Heart left ventricle (tissue), 13 donors: ENCODE results near the gene LSP1.

ENCODE experiments used
- POLR2A ChIP-seq, 2 donors: fragments of 450-650 bp; IDR thresholded peaks; one replicate each; pipeline ENCODE4 v1.6.1; 2017; ENCODE audit warnings: antibody characterized with exemption in 2 of 2, mild to moderate bottlenecking in 2 of 2, moderate library complexity in 2 of 2
- TF ChIP-seq, protein P1 (sequence below), 12 donors: fragments of 200-600 bp; sonication (generic) in 4 of 12; IDR thresholded peaks; one replicate each; pipeline versions ENCODE4 v1.5.0 to v1.8.0; 2018 to 2022; ENCODE audit warnings: antibody characterized with exemption in 12 of 12, mild to moderate bottlenecking in 5 of 12
- donor health status: ischemic (EF 13 %, LVEDD 7.1; RV severe dilation, severe dysfunction).
- donor health status: DM: no; HTN: yes; CAD: no.
- donor health status: DM: no; HTN: no; CAD: no.
- donor health status: ischemic (EF 25% LVEDD 6.9; RV normal size, moderate dysfunction).
- donor health status: ischemic (EF 25% LVEDD 5.7; RV mildly dilated, moderate dysfunction).
- donor health status: ischemic (EF 35%, LVEDD 5.7; RV mildly dilated, moderate dysfunction).
- donor health status: nonischemic (EF 11% LVEDD 7.7; RV severe dilation, severe dysfunction).
- donor health status: DM: yes; HTN: yes; CAD: no.
- donor health status: PGD.
- donor health status: ischemic (EF 29% LVEDD 5.4; RV normal size, mild dysfunction).
- donor health status: nonischemic (EF 23%, LVEDD 6.1; RV moderate dilation, normal function).

DNA sequence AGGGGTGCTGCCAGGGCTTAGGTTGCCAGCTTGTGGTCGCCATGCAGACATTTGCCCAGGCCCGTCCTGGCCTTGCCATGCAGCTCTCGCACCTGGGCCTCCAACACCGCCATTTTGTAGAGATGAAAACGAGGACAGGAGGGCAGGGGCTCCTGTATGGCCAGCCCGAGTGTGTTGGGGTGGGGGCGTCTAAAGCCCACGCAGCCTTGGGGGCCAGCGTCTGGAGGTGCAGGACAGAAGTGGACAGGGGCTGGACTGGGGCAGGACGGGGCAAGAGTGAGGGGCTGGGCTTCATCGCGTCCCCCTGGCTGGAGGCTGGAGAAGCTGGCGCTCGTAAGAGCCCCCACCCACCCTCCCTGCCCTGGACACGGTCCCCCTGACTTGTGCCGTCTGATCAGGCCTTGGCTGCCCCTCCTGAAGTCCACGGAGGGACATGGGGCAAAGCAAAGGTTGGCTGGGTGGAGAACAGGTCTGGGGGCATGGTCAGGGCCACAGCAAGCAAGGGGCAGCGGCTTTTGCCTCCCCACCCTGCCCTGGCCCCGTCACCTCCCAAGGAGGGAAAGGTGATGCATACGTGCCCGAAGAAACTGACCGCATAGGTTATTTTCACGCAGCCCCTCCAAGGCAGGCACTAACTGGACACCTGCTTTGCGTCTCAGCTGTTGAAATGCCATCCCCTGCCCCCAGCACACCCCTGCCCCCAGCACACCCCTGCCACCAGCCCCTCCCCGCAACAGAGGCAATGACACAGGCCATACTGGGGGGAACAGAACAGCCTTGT, 67.4 kb downstream of the LSP1 start:
- TF ChIP-seq, protein P1, sequence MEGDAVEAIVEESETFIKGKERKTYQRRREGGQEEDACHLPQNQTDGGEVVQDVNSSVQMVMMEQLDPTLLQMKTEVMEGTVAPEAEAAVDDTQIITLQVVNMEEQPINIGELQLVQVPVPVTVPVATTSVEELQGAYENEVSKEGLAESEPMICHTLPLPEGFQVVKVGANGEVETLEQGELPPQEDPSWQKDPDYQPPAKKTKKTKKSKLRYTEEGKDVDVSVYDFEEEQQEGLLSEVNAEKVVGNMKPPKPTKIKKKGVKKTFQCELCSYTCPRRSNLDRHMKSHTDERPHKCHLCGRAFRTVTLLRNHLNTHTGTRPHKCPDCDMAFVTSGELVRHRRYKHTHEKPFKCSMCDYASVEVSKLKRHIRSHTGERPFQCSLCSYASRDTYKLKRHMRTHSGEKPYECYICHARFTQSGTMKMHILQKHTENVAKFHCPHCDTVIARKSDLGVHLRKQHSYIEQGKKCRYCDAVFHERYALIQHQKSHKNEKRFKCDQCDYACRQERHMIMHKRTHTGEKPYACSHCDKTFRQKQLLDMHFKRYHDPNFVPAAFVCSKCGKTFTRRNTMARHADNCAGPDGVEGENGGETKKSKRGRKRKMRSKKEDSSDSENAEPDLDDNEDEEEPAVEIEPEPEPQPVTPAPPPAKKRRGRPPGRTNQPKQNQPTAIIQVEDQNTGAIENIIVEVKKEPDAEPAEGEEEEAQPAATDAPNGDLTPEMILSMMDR (IDR thresholded peaks at IDR 0.05), result no peak
- no peak for TF ChIP-seq POLR2A (IDR thresholded peaks at IDR 0.05)
